Activated naive CD8-positive, alpha-beta T cell treated with anti-CD3 and anti-CD28 coated beads, Interleukin-2, amount 50 U/mL, for 24 hours (primary cell): ENCODE measurements around the gene ETV3L.

Experiments used
- ATAC-seq: fragments of 150-1000 bp; cut with Tn5 transposase; one replicate; pipeline ENCODE4 v1.10.0; 2021
- DNase-seq: peaks from one replicate; pipeline ENCODE4 v3.0.0; 2021
- H3K27ac Mint-ChIP-seq: one replicate; pipeline ENCODE4 v1.8.0; 2021; ENCODE audit warnings: mild to moderate bottlenecking, mixed read lengths
- H3K27me3 Mint-ChIP-seq: one replicate; pipeline ENCODE4 v1.8.0; 2021; ENCODE audit warnings: mixed read lengths
- H3K36me3 Mint-ChIP-seq: one replicate; pipeline ENCODE4 v1.8.0; 2021; ENCODE audit warnings: low read depth, mixed read lengths
- H3K4me1 Mint-ChIP-seq: one replicate; pipeline ENCODE4 v1.8.0; 2021; ENCODE audit warnings: mixed read lengths
- H3K4me3 Mint-ChIP-seq: one replicate; pipeline ENCODE4 v1.8.0; 2021; ENCODE audit warnings: mild to moderate bottlenecking, moderate library complexity, mixed read lengths
- H3K9me3 Mint-ChIP-seq: one replicate; pipeline ENCODE4 v1.8.0; 2021; ENCODE audit warnings: mixed read lengths

The ETV3L gene

GRCh38 chr1:157115429-157115838 lies 15.8 kb upstream of the ETV3L start:
- Mint-ChIP-seq H3K36me3 (peaks cover 2% of the 10 kb centered on the region), H3K4me1 (peaks cover 3% of the 10 kb centered on the region), H3K9me3 (no peaks in the 10 kb centered on the region), H3K4me3 (no peak overlapping the region), H3K27me3 (peaks cover 6% of the 10 kb centered on the region), H3K27ac (no peak overlapping the region)
- DNase-seq = no peak
- no peak for ATAC-seq

GRCh38 chr1:157114183-157115121 lies 14.8 kb upstream of the ETV3L start:
- Mint-ChIP-seq H3K36me3 (no peaks in the 10 kb centered on the region), H3K4me1 (peaks cover 3% of the 10 kb centered on the region), H3K27me3 (peaks cover 6% of the 10 kb centered on the region), H3K27ac (no peak overlapping the region), H3K9me3 (no peaks in the 10 kb centered on the region), H3K4me3 (no peak overlapping the region)
- ATAC-seq (no peak), DNase-seq (no peak)

- peaks cover 3% of the 10 kb centered on the region for H3K4me1 Mint-ChIP-seq
- H3K27ac Mint-ChIP-seq = no peak overlapping the region
- peaks cover 6% of the 10 kb centered on the region for H3K27me3 Mint-ChIP-seq
- no peaks in the 10 kb centered on the region for H3K9me3 Mint-ChIP-seq
- H3K4me3 Mint-ChIP-seq = no peak overlapping the region
- DNase-seq (no peak), ATAC-seq (no peak)
- H3K36me3 Mint-ChIP-seq = no peaks in the 10 kb centered on the region
Measured at GRCh38 chr1:157113631-157114030, 14.0 kb upstream of the ETV3L start.

- ATAC-seq (no peak), DNase-seq (no peak)
- Mint-ChIP-seq H3K4me1 (peaks cover 3% of the 10 kb centered on the region), H3K9me3 (no peaks in the 10 kb centered on the region), H3K4me3 (no peak overlapping the region), H3K27ac (no peak overlapping the region), H3K27me3 (peaks cover 12% of the 10 kb centered on the region), H3K36me3 (no peaks in the 10 kb centered on the region)
Measured at GRCh38 chr1:157113106-157113505, 13.5 kb upstream of the ETV3L start.

GRCh38 chr1:157112186-157112867 lies 12.7 kb upstream of the ETV3L start:
- no peak overlapping the region for H3K4me3 Mint-ChIP-seq
- no peaks in the 10 kb centered on the region for H3K9me3 Mint-ChIP-seq
- no peak for DNase-seq
- H3K4me1 Mint-ChIP-seq = no peaks in the 10 kb centered on the region
- H3K36me3 Mint-ChIP-seq = no peaks in the 10 kb centered on the region
- ATAC-seq = no peak
- H3K27ac Mint-ChIP-seq = no peak overlapping the region
- peaks cover 19% of the 10 kb centered on the region for H3K27me3 Mint-ChIP-seq

GRCh38 chr1:157111396-157112165 lies 12.0 kb upstream of the ETV3L start:
- Mint-ChIP-seq H3K9me3 (no peaks in the 10 kb centered on the region), H3K4me1 (peaks cover 4% of the 10 kb centered on the region), H3K27ac (no peak overlapping the region), H3K4me3 (no peak overlapping the region), H3K27me3 (peaks cover 27% of the 10 kb centered on the region), H3K36me3 (no peaks in the 10 kb centered on the region)
- ATAC-seq = no peak
- DNase-seq = no peak

GRCh38 chr1:157110686-157111085 lies 11.1 kb upstream of the ETV3L start:
- DNase-seq (no peak), ATAC-seq (no peak)
- Mint-ChIP-seq H3K9me3 (no peaks in the 10 kb centered on the region), H3K4me3 (no peak overlapping the region), H3K27ac (no peak overlapping the region), H3K4me1 (peaks cover 12% of the 10 kb centered on the region), H3K27me3 (peaks cover 36% of the 10 kb centered on the region), H3K36me3 (no peaks in the 10 kb centered on the region)

- peaks cover 36% of the 10 kb centered on the region for H3K27me3 Mint-ChIP-seq
- peaks cover 14% of the 10 kb centered on the region for H3K4me1 Mint-ChIP-seq
- no peak overlapping the region for H3K27ac Mint-ChIP-seq
- DNase-seq (no peak), ATAC-seq (no peak)
- no peak overlapping the region for H3K4me3 Mint-ChIP-seq
- H3K9me3 Mint-ChIP-seq = no peaks in the 10 kb centered on the region
- H3K36me3 Mint-ChIP-seq = no peaks in the 10 kb centered on the region
Measured at GRCh38 chr1:157110003-157110402, 10.4 kb upstream of the ETV3L start.

- H3K36me3 Mint-ChIP-seq = no peaks in the 10 kb centered on the region
- H3K9me3 Mint-ChIP-seq = no peaks in the 10 kb centered on the region
- ATAC-seq = no peak
- no peak overlapping the region for H3K4me3 Mint-ChIP-seq
- peaks cover 17% of the 10 kb centered on the region for H3K4me1 Mint-ChIP-seq
- DNase-seq = no peak
- peaks cover 38% of the 10 kb centered on the region for H3K27me3 Mint-ChIP-seq
- no peak overlapping the region for H3K27ac Mint-ChIP-seq
Measured at GRCh38 chr1:157108448-157108847, 8.8 kb upstream of the ETV3L start.

GRCh38 chr1:157107702-157108101 lies 8.1 kb upstream of the ETV3L start:
- H3K4me1 Mint-ChIP-seq = peaks cover 17% of the 10 kb centered on the region
- no peak overlapping the region for H3K27ac Mint-ChIP-seq
- DNase-seq = no peak
- ATAC-seq = no peak
- no peaks in the 10 kb centered on the region for H3K9me3 Mint-ChIP-seq
- no peaks in the 10 kb centered on the region for H3K36me3 Mint-ChIP-seq
- H3K4me3 Mint-ChIP-seq = no peak overlapping the region
- H3K27me3 Mint-ChIP-seq = peaks cover 36% of the 10 kb centered on the region

- no peak for DNase-seq
- Mint-ChIP-seq H3K27ac (no peak overlapping the region), H3K9me3 (no peaks in the 10 kb centered on the region), H3K27me3 (peaks cover 37% of the 10 kb centered on the region), H3K36me3 (no peaks in the 10 kb centered on the region), H3K4me1 (peaks cover 17% of the 10 kb centered on the region), H3K4me3 (no peak overlapping the region)
- ATAC-seq = no peak
Measured at GRCh38 chr1:157106813-157107189, 7.2 kb upstream of the ETV3L start.

GRCh38 chr1:157105988-157106812 lies 6.6 kb upstream of the ETV3L start:
- H3K4me1 Mint-ChIP-seq = peaks cover 17% of the 10 kb centered on the region
- DNase-seq (peak; percentile 54), ATAC-seq (peak; percentile 93)
- H3K9me3 Mint-ChIP-seq = no peaks in the 10 kb centered on the region
- no peak overlapping the region for H3K4me3 Mint-ChIP-seq
- H3K27me3 Mint-ChIP-seq = peaks cover 34% of the 10 kb centered on the region
- no peaks in the 10 kb centered on the region for H3K36me3 Mint-ChIP-seq
- no peak overlapping the region for H3K27ac Mint-ChIP-seq

GRCh38 chr1:157105298-157105987 lies 5.8 kb upstream of the ETV3L start:
- no peak for DNase-seq
- Mint-ChIP-seq H3K36me3 (no peaks in the 10 kb centered on the region), H3K4me1 (peaks cover 17% of the 10 kb centered on the region), H3K9me3 (no peaks in the 10 kb centered on the region), H3K4me3 (no peak overlapping the region), H3K27me3 (peaks cover 34% of the 10 kb centered on the region), H3K27ac (no peak overlapping the region)
- no peak for ATAC-seq
